ENCODE results near the gene PVALEF.

Gene PVALEF

GRCh38 chr17:81204578-81204977 is 39.3 kb downstream of the PVALEF start:
- Mint-ChIP-seq H3K27me3 (no peaks in the 10 kb centered on the region), H3K9me3 (no peaks in the 10 kb centered on the region), H3K4me1 (peaks cover 8 to 11% of the 10 kb centered on the region in 2 donors), H3K36me3 (peaks cover 33 to 35% of the 10 kb centered on the region in 2 donors), H3K4me3 (no peak overlapping the region), H3K27ac (no peak overlapping the region)
- no peak for ATAC-seq (replicated peaks)
- DNase-seq, result no peak

DNA sequence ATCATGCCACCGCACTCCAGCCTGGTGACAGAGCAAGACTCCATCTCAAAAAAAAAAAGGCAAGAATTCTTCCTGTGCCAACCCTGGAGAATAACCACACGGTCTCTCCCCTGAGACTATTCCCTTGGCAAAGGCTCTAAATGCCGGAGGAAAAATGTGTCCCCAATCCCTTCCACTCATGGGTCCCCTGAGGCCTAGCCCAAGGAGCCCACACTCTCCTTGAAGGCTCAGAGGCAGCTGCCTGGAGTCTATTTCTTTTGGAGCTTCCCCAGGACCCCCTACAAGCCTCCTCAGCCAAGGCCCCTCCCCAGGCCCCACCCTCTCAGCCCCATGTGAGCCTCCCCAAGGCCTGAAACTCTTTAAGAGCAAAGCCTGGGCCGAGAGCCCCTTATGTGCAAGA is 40.9 kb downstream of the PVALEF start:
- H3K36me3 Mint-ChIP-seq, result peaks cover 33 to 38% of the 10 kb centered on the region in 2 donors

DNA sequence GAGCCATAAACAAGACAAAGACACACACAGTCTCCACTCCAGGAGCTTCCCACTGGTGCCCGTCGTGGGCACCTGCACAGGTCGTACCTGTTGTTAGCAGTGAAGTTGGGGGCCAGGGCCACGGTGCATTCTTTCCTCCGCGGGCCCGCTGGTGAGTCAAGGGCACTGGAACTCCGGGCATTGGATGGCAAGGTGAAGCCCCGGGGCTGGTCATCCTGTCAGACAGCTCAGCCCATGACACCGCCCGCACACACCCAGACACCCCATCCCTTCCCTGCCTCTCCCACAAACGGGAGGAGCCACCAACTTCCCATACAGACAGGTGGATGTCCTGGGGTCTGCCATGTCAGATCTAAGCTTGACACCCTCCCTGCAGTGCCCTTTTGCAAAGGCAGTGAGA is 41.4 kb downstream of the PVALEF start:
- Mint-ChIP-seq H3K4me3 (no peak overlapping the region), H3K27ac (no peak overlapping the region), H3K4me1 (peaks cover 13 to 26% of the 10 kb centered on the region in 2 donors), H3K36me3 (peaks cover 33 to 39% of the 10 kb centered on the region in 2 donors), H3K27me3 (no peaks in the 10 kb centered on the region), H3K9me3 (no peaks in the 10 kb centered on the region)
- ATAC-seq (replicated peaks) (no peak), DNase-seq (no peak)

More for the DNA sequence above, 40.9 kb downstream of the PVALEF start:
- DNase-seq, result no peak
- no peaks in the 10 kb centered on the region for H3K27me3 Mint-ChIP-seq
- H3K4me1 Mint-ChIP-seq, result peaks cover 11 to 22% of the 10 kb centered on the region in 2 donors
- no peaks in the 10 kb centered on the region for H3K9me3 Mint-ChIP-seq
- ATAC-seq (replicated peaks), result no peak
- H3K27ac Mint-ChIP-seq, result no peak overlapping the region
- H3K4me3 Mint-ChIP-seq, result no peak overlapping the region

GRCh38 chr17:81207610-81208581 is 42.6 kb downstream of the PVALEF start:
- Mint-ChIP-seq H3K27me3 (no peaks in the 10 kb centered on the region), H3K36me3 (peaks cover 26 to 32% of the 10 kb centered on the region in 2 donors), H3K4me1 (peaks cover 17 to 34% of the 10 kb centered on the region in 2 donors), H3K9me3 (no peaks in the 10 kb centered on the region), H3K4me3 (peak overlapping the region in 1 of 2 donors; percentile 46), H3K27ac (peak overlapping the region; percentile 37)
- ATAC-seq (replicated peaks) (peak; percentile 79 to 84), DNase-seq (no peak)

GRCh38 chr17:81208651-81209050 is 43.3 kb downstream of the PVALEF start:
- Mint-ChIP-seq H3K27me3 (no peaks in the 10 kb centered on the region), H3K4me1 (peaks cover 19 to 36% of the 10 kb centered on the region in 2 donors), H3K36me3 (peaks cover 20 to 24% of the 10 kb centered on the region in 2 donors), H3K27ac (no peak overlapping the region), H3K4me3 (no peak overlapping the region), H3K9me3 (no peaks in the 10 kb centered on the region)
- no peak for DNase-seq
- ATAC-seq (replicated peaks), result no peak

DNA sequence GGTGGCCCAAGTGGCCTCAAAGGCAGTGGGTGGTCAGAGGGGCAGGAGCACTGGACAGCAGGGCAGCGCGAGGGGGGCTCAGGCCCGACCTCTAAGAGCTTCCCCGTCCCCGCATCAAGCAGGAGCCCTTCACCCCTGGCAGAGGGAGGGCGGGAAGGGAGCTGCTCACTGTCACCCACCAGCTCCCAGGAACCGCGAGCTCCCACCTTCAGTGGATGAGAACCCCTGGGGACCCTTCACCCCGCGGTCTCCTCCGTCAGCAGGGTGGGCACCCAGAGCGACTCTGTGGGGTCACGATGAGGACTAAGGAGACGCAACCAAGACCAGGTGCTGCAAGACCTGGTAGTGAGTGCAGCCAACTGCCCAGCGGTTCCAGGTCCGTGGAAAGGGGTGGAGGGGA is 43.8 kb downstream of the PVALEF start:
- H3K4me3 Mint-ChIP-seq, result no peak overlapping the region

GRCh38 chr17:81210466-81210865 is 45.2 kb downstream of the PVALEF start:
- peak overlapping the region in 1 of 2 donors; percentile 47 for H3K4me3 Mint-ChIP-seq
- DNase-seq, result no peak
- H3K27me3 Mint-ChIP-seq, result no peaks in the 10 kb centered on the region
- no peak overlapping the region for H3K27ac Mint-ChIP-seq
- ATAC-seq (replicated peaks), result no peak
- H3K36me3 Mint-ChIP-seq, result peaks cover 13 to 17% of the 10 kb centered on the region in 2 donors
- H3K9me3 Mint-ChIP-seq, result no peaks in the 10 kb centered on the region
- H3K4me1 Mint-ChIP-seq, result peaks cover 20 to 36% of the 10 kb centered on the region in 2 donors

More for the DNA sequence above, 43.8 kb downstream of the PVALEF start:
- Mint-ChIP-seq H3K4me1 (peaks cover 20 to 36% of the 10 kb centered on the region in 2 donors), H3K27ac (no peak overlapping the region), H3K36me3 (peaks cover 16 to 21% of the 10 kb centered on the region in 2 donors), H3K9me3 (no peaks in the 10 kb centered on the region), H3K27me3 (no peaks in the 10 kb centered on the region)
- ATAC-seq (replicated peaks), result no peak
- no peak for DNase-seq

- Mint-ChIP-seq H3K27ac (peak overlapping the region; percentile 57), H3K27me3 (no peaks in the 10 kb centered on the region), H3K36me3 (peaks cover 13 to 17% of the 10 kb centered on the region in 2 donors), H3K4me1 (peaks cover 20 to 36% of the 10 kb centered on the region in 2 donors), H3K4me3 (peak overlapping the region in 1 of 2 donors; percentile 47), H3K9me3 (no peaks in the 10 kb centered on the region)
- ATAC-seq (replicated peaks) (peak; percentile 55 to 60), DNase-seq (no peak)
Observed at GRCh38 chr17:81210868-81211267, 45.6 kb downstream of the PVALEF start.

DNA sequence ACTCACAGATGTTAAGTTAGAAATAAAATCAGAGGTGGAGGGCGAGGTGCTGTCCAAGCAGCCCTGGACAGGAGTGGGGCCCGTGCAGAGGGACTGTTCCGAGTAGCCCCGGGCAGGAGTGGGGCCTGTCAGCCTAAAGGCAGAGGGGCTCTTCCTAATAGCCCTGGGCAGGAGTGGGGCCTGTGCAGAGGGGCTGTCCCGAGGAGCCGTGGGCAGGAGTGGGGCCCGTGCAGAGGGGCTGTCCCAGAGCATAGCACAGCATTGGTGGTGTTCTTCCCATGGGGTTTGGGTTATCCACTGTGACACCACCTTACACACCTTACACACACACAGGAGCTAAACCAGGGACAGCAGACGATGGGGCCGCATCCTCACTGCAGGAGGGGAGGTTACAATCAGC is 47.1 kb downstream of the PVALEF start:
- DNase-seq, result no peak
- peaks cover 15 to 20% of the 10 kb centered on the region in 2 donors for H3K36me3 Mint-ChIP-seq
- H3K4me3 Mint-ChIP-seq, result no peak overlapping the region
- no peaks in the 10 kb centered on the region for H3K27me3 Mint-ChIP-seq
- no peaks in the 10 kb centered on the region for H3K9me3 Mint-ChIP-seq
- H3K27ac Mint-ChIP-seq, result no peak overlapping the region
- peak; percentile 59 to 62 for ATAC-seq (replicated peaks)
- peaks cover 20 to 34% of the 10 kb centered on the region in 2 donors for H3K4me1 Mint-ChIP-seq

GRCh38 chr17:81213978-81214377 is 48.7 kb downstream of the PVALEF start:
- Mint-ChIP-seq H3K27me3 (no peaks in the 10 kb centered on the region), H3K4me1 (peaks cover 14 to 25% of the 10 kb centered on the region in 2 donors)

DNA sequence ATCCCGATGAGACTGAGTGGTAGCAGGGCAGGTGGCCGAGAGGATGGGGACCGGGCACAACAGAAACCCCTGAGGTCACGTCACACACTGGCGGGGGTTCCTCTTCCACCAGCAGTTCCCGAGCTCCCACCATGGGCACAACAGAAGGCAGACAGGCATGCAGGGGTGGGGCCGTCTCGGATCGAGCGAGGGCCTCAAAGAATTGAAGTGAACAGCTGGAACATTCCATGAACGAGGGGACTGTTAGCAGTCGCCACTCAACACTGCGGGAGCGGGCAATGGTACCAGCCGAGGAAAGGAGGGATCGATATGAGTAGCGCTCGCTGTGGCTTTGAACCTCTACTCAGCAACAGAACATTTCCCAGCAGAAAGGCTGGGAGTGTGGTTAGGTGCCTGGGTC is 52.2 kb downstream of the PVALEF start:
- Mint-ChIP-seq H3K27me3 (no peaks in the 10 kb centered on the region), H3K9me3 (no peaks in the 10 kb centered on the region), H3K4me1 (peaks cover 15 to 18% of the 10 kb centered on the region in 2 donors), H3K27ac (no peak overlapping the region), H3K36me3 (peaks cover 17 to 21% of the 10 kb centered on the region in 2 donors), H3K4me3 (no peak overlapping the region)
- no peak for ATAC-seq (replicated peaks)
- no peak for DNase-seq

More at GRCh38 chr17:81213978-81214377, 48.7 kb downstream of the PVALEF start:
- Mint-ChIP-seq H3K27ac (no peak overlapping the region), H3K36me3 (peaks cover 14 to 17% of the 10 kb centered on the region in 2 donors), H3K9me3 (no peaks in the 10 kb centered on the region), H3K4me3 (no peak overlapping the region)
- DNase-seq (no peak), ATAC-seq (replicated peaks) (no peak)

- Mint-ChIP-seq H3K36me3 (peaks cover 17 to 21% of the 10 kb centered on the region in 2 donors), H3K4me3 (no peak overlapping the region), H3K27me3 (no peaks in the 10 kb centered on the region), H3K27ac (no peak overlapping the region), H3K9me3 (no peaks in the 10 kb centered on the region), H3K4me1 (peaks cover 11 to 16% of the 10 kb centered on the region in 2 donors)
- DNase-seq, result no peak
- ATAC-seq (replicated peaks), result no peak
Observed at GRCh38 chr17:81218459-81218858, 53.2 kb downstream of the PVALEF start.

GRCh38 chr17:81218991-81219390 is 53.7 kb downstream of the PVALEF start:
- no peak for DNase-seq
- Mint-ChIP-seq H3K27me3 (no peaks in the 10 kb centered on the region), H3K4me3 (no peak overlapping the region), H3K36me3 (peaks cover 17 to 19% of the 10 kb centered on the region in 2 donors), H3K27ac (peak overlapping the region; percentile 25), H3K4me1 (peaks cover 13 to 21% of the 10 kb centered on the region in 2 donors), H3K9me3 (no peaks in the 10 kb centered on the region)
- ATAC-seq (replicated peaks), result no peak

GRCh38 chr17:81219476-81220180 is 54.3 kb downstream of the PVALEF start:
- no peak overlapping the region for H3K4me3 Mint-ChIP-seq
- H3K9me3 Mint-ChIP-seq, result no peaks in the 10 kb centered on the region
- ATAC-seq (replicated peaks) (no peak), DNase-seq (no peak)
- peaks cover 17 to 19% of the 10 kb centered on the region in 2 donors for H3K36me3 Mint-ChIP-seq
- no peaks in the 10 kb centered on the region for H3K27me3 Mint-ChIP-seq
- H3K4me1 Mint-ChIP-seq, result peaks cover 13 to 23% of the 10 kb centered on the region in 2 donors
- peak overlapping the region; percentile 25 for H3K27ac Mint-ChIP-seq
